SK-N-MC (cell line): ENCODE data around the gene RGS6.

ENCODE experiments used
- DNase-seq: peaks from one replicate; pipeline ENCODE4 v3.0.0-alpha.2; 2011; ENCODE audit warnings: low read depth, low spot score
- H3K27ac ChIP-seq: fragments of 200-600 bp; sonication (generic); 2 replicates; pipeline ENCODE4 v1.5.1; 2016; ENCODE audit warnings: mixed run types
- H3K36me3 ChIP-seq: fragments of 200-600 bp; sonication (generic); 2 replicates; pipeline ENCODE4 v1.6.1; 2017; ENCODE audit warnings: antibody characterized with exemption, low read length, mixed read lengths; ENCODE audit not compliant: insufficient read depth
- H3K4me3 ChIP-seq: fragments of 200-600 bp; sonication (generic); 2 replicates; pipeline ENCODE4 v1.5.1; 2016
- H3K9ac ChIP-seq: fragments of 200-600 bp; sonication (generic); 2 replicates; pipeline ENCODE4 v1.8.0; 2017; ENCODE audit warnings: mixed run types, mixed read lengths; ENCODE audit not compliant: insufficient read length
- H3K9me3 ChIP-seq: fragments of 200-600 bp; sonication (generic); 2 replicates; pipeline ENCODE4 v1.6.1; 2017; ENCODE audit warnings: low read depth, mild to moderate bottlenecking, antibody characterized with exemption, low read length, moderate library complexity, mixed read lengths
- EZH2 ChIP-seq: fragments of 200-600 bp; sonication (generic); IDR thresholded peaks from one replicate; pipeline ENCODE4 v1.6.1; 2017; ENCODE audit warnings: antibody characterized with exemption
- FOXP2 ChIP-seq: optimal IDR thresholded peaks from 2 replicates; pipeline ENCODE3; 2011; ENCODE audit warnings: mild to moderate bottlenecking, moderate library complexity; ENCODE audit not compliant: insufficient read depth; ENCODE audit errors: extremely low read length, control extremely low read depth
- POLR2AphosphoS5 ChIP-seq: IDR thresholded peaks from 2 replicates; pipeline ENCODE4 v1.6.1; 2012; ENCODE audit warnings: mild to moderate bottlenecking, low read depth, low read length, borderline replicate concordance

RGS6 gene

DNA sequence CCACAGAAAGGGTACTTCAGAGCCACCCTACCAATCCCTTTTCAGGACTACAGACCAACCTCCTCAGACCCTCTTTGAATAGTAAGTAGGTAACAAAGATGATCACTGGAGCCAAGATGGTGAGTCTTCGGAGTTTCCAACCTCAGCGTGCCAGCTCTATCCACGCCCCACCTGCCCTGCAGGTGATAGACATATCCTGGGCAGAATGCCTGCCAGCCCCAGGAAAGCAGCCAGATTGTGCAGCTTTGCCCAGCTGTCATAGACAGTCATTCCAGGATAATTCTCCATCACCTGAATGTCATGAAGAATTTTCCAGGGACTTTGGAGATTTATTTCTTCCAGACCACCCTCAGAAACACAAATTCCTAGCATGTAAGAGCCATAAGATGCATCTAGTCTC lies 434.4 kb downstream of the RGS6 start:
- Histone ChIP-seq H3K9me3 (no peaks in the 10 kb centered on the region), H3K9ac (no peak overlapping the region), H3K36me3 (no peaks in the 10 kb centered on the region), H3K27ac (no peak overlapping the region), H3K4me3 (no peak overlapping the region)
- DNase-seq, result no peak
- TF ChIP-seq FOXP2 (no peak), EZH2 (no peak), POLR2AphosphoS5 (no peak)

GRCh38 chr14:72369106-72369505 lies 436.9 kb downstream of the RGS6 start:
- Histone ChIP-seq H3K4me3 (no peak overlapping the region), H3K27ac (no peak overlapping the region), H3K36me3 (no peaks in the 10 kb centered on the region), H3K9ac (no peak overlapping the region), H3K9me3 (no peaks in the 10 kb centered on the region)
- DNase-seq, result no peak
- TF ChIP-seq FOXP2, result no peak
- TF ChIP-seq POLR2AphosphoS5, result no peak
- no peak for TF ChIP-seq EZH2

- H3K4me3 ChIP-seq, result no peak overlapping the region
- no peaks in the 10 kb centered on the region for H3K36me3 ChIP-seq
- TF ChIP-seq EZH2 (no peak), FOXP2 (no peak), POLR2AphosphoS5 (no peak)
- H3K9ac ChIP-seq, result no peak overlapping the region
- H3K27ac ChIP-seq, result no peak overlapping the region
- H3K9me3 ChIP-seq, result no peaks in the 10 kb centered on the region
- DNase-seq, result no peak
Measured at GRCh38 chr14:72377016-72377415, 444.8 kb downstream of the RGS6 start.

DNA sequence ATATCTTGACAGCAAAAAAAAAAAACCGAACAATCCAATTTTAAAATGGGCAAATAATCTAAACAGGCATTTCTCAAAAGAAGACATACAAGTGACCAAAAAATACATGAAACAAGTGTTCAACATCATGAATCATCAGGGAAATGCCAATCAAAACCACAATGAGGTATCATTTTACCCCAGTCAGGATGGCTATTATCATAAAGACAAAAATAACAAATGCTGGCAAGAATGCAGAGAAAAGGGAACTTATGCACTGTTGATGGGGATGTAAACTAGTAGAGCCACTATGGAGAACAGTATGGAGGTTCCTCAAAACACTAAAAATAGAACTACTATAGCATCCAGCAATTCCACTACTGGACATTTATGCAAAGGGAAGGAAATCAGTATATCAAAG lies 448.2 kb downstream of the RGS6 start:
- H3K9me3 ChIP-seq, result no peaks in the 10 kb centered on the region
- no peak for DNase-seq
- H3K27ac ChIP-seq, result no peak overlapping the region
- no peak overlapping the region for H3K4me3 ChIP-seq
- no peak overlapping the region for H3K9ac ChIP-seq
- no peaks in the 10 kb centered on the region for H3K36me3 ChIP-seq
- TF ChIP-seq EZH2 (no peak), FOXP2 (no peak), POLR2AphosphoS5 (no peak)

GRCh38 chr14:72383865-72384264 lies 451.6 kb downstream of the RGS6 start:
- Histone ChIP-seq H3K9ac (no peak overlapping the region), H3K4me3 (no peak overlapping the region), H3K27ac (no peak overlapping the region), H3K36me3 (no peaks in the 10 kb centered on the region), H3K9me3 (no peaks in the 10 kb centered on the region)
- DNase-seq, result no peak
- TF ChIP-seq EZH2 (no peak), POLR2AphosphoS5 (no peak), FOXP2 (no peak)

DNA sequence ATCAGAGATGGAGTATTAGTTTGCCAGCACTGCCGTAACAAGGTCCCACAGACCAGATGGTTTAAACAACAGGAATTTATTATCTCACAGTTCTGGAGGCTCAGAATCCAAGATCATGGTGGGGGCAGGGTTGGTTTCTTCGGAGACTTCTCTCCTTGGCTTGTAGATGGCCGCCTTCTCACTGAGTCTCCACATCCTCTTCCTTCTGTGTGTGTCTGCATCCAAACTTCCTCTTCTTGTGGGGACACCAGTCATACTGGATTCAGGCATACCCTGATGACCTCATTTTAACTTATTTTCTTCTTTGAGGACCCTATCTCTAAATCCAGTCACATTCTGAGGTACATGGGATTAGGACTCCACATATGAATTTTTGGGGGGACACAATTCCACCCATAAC lies 455.5 kb downstream of the RGS6 start:
- TF ChIP-seq FOXP2 (no peak), EZH2 (no peak), POLR2AphosphoS5 (no peak)
- Histone ChIP-seq H3K9ac (no peak overlapping the region), H3K9me3 (no peaks in the 10 kb centered on the region), H3K4me3 (no peak overlapping the region), H3K27ac (no peak overlapping the region), H3K36me3 (no peaks in the 10 kb centered on the region)
- DNase-seq, result no peak

DNA sequence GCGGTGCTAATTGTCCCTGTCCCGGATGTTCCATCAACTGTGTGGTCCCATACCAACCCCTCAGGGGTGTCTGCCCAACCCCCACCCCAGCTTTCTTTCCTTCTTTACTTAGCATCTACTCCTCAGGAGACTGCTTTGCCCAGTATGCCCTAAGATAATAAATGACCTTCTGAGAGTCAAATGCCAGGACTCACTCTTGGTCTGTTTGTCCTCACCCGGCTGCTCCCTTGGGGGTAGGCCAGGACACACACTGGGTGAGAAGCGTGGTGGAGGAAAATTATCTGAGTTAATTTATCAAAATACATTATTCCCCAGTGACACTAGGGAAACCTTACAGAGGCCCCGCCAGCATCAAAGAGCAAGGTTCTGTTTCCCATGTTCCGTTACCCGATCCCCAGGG lies 457.0 kb downstream of the RGS6 start:
- Histone ChIP-seq H3K4me3 (no peak overlapping the region), H3K9me3 (no peaks in the 10 kb centered on the region), H3K27ac (no peak overlapping the region), H3K9ac (no peak overlapping the region), H3K36me3 (no peaks in the 10 kb centered on the region)
- no peak for TF ChIP-seq POLR2AphosphoS5
- no peak for TF ChIP-seq FOXP2
- no peak for TF ChIP-seq EZH2
- no peak for DNase-seq

- TF ChIP-seq EZH2, result no peak
- TF ChIP-seq POLR2AphosphoS5, result no peak
- TF ChIP-seq FOXP2, result no peak
- Histone ChIP-seq H3K27ac (no peak overlapping the region), H3K4me3 (no peak overlapping the region), H3K36me3 (no peaks in the 10 kb centered on the region), H3K9ac (no peak overlapping the region), H3K9me3 (no peaks in the 10 kb centered on the region)
- no peak for DNase-seq
Measured at GRCh38 chr14:72401101-72401625, 468.9 kb downstream of the RGS6 start.

DNA sequence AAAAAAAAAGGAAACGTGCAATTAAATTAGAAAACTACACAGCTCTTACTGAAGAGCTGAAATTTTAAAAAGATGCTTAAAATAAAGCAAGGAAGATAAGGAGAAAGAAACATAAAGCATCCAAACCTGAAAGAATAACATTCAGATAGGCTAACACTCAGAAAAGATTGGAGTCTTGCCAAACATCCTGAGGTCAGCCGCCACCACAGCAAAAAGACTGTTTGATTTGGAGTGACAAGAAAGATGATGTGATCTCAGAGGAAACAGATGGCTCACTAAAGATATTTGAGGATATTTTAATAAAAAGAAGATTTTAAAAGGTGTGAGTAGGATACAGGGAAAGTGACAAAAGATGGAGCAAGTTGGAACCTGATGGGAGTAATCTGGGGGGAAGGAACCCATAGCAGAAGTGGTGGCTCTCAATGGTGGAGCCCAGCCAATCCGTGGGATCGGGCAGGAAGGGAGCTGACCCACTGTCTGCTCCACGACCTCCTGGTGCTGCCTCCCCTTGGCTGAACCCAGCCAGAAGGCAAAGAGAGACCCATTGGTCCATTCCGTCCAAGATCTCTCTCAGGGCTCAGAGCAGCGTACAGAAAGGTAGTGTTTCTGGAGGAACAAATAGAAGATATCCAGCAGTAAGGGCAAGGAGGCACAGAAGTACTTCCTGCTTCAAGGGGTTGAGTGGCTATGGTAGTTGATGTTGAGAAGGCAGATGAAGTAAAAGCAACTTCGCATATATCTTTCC lies 469.6 kb downstream of the RGS6 start:
- Histone ChIP-seq H3K4me3 (no peak overlapping the region), H3K27ac (no peak overlapping the region), H3K9me3 (no peaks in the 10 kb centered on the region), H3K9ac (no peak overlapping the region), H3K36me3 (no peaks in the 10 kb centered on the region)
- DNase-seq, result no peak
- no peak for TF ChIP-seq POLR2AphosphoS5
